GM21390 (cell line): ENCODE measurements around the gene GPRIN1.

Source experiments
- ATAC-seq: cut with Tn5 transposase; IDR thresholded peaks from one replicate; pipeline ENCODE4 v1.9.1; 2021; ENCODE audit not compliant: unreplicated experiment

The GPRIN1 gene

DNA sequence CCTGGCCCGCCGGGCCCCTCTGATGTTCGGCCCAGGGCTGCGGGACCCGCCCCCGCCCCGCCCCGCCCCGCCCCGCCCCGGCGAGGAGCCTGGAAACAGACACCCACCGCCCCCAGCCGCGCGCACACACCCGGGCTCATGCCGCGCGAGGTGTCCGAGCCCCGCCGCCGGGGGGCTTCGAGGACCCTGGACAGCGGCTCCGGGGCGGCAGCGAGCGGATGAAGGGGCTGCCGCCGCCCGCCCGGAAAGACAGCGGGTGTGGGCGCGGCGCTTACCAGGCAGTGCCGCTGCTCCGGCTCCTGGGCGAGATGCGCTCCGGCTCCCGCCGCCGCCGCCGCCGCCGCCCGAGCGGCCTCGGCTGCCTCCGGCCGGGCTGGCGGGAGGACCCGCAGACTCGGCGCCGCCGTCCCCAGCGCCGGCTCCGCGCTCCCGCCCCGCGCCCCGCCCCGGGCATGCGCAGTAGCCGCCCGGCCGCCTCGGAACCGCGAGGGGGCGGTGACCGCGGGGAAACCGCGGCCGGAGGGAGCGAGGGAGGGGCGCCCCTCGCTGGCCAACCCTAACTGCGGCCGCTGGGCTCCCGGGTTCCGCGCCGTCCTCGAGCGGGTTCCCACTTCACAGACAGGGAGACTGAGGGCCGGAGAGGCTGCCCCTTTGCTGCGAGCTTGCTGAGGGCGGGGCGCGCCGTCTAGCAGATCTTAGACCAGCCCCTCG lies at the start of gene GPRIN1:
GPRIN1 (minus strand) TSS at position 433 of the 711 bp plus-strand sequence. CDS start 10,322 bp downstream, outside the sequence.
- ATAC-seq = peak; percentile 76

DNA sequence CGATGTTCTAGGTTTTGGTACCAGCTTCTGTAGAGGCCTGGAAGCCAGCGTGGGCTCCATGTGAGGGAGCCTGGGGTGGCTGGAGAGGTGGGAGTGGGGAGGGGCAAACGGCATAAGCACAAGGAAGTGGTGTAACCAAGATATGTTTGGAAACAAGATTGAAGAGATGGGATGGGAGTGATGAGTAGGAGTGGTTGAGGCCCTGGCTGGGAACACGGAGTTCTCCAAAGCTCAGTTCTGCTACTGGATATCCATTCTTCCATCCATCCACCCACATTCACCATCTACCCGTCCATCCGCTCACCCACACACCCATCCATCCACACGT lies 49.5 kb upstream of the GPRIN1 start:
- ATAC-seq = no peak

DNA sequence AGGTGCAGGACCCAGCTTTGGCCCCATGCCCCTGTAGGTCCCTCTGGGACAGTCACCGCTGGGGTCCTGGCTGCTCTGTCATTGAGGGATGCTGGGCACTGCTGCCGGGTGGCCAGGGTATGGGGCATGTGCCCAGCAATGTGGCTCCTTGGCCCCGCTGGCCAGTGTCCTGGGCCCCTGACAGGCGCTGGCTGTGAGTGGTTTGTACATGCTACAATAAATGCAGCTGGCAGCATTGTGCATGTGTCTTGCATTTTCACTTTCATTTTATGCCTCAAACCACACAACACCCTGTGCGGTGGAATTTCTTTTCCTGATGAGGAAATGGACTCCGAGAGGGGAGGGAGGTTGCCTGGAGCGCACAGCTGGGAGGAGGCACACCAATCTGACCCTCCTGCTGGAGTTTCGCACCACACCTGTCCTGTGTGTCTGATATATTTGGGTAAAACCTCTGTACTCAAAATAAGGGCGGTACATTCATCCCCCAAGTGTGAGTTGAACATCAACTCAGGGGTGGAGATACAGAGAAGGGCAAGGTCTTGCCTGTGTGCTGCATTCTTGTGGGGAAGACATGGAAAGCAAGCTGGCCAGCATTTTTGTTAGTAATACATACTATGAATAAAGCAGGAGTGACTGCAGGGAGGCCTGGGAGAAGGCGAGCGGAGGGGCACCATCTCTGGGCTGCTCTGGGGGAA lies 49.0 kb upstream of the GPRIN1 start:
- peak; percentile 47 for ATAC-seq

GRCh38 chr5:176658007-176658599 lies 48.1 kb upstream of the GPRIN1 start:
- ATAC-seq = peak; percentile 50

DNA sequence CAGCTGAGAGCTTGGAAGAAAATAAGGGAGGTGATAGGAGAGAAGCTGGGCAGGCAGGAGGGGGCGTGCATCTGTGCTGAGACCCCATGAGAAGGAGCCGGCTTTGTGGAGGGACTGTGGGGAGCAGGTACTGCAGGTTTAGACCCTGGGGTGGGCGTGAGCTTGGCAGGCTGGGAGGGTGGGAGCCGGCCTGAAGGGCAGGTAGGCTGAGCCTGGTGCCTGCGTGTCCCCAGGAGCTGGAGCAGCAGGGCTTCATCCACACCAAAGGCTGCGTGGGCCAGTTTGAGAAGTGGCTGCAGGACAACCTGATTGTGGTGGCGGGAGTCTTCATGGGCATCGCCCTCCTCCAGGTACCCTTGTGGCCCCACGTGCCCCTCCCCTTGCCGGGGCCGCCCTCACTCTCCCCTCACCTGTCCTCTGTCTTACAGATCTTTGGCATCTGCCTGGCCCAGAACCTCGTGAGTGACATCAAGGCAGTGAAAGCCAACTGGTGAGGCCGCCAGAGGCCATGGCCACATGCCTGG lies 46.6 kb upstream of the GPRIN1 start:
- no peak for ATAC-seq

DNA sequence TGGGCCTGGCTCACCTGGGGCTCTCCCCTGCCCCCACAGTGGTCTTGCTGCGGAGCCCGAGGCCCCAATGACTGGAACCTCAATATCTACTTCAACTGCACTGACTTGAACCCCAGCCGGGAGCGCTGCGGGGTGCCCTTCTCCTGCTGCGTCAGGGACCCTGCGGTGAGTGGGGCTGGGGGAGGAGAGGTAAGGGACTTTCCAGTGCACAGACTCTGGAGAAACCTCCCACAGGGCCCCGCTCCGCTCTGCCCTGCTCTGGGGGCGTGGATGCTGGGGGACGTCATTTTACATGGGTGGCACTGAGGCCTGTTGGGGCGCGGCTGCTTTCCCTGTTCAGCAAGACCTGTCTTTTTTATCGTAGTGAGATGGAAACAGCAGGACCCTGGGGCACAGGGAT lies 44.9 kb upstream of the GPRIN1 start:
- ATAC-seq = no peak

DNA sequence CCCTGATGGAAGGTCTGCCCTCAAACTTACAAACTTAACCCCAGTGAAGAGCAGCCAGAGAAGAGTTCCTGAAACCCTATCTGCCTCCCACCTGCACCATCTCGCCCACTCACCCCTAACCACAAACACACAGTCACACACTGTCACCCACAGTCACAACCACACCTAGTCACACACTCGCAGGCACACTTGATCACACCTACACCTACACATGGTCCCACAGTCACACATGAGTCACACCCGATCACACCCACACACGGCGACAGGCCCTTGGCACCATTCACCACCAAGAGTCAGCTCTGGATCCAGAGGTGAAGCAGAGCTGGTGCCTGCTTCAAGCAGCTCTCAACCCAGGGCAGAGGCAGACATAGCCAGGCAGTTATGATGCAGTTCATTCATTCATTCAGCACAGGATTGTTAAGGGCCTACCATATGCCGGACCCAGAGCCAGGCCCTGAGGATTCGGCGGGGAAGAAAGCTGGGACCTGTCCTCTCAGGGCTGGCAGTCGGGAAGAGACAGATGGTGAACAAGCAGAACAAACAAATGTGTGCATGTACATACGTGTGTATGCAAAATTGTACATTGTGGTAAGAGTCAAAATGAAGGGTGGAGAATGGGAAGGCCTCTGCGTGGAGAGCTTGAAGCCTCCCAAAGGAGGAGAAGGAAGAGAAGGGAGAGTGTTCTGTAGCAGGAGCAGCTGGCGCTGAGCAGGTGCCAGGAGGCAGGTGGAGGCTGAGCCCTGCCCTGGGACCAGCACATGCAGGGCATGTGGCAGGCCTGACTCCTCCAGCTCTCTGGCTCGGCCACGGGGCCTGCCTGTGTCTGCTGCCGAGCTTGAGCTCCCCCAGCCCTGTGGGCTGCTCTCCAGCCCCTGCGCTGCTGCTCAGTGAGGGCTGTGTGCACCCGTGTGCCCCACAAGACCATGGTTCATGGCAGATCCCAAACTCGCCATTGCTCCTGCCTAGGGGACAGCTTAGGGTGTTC lies 43.7 kb upstream of the GPRIN1 start:
- ATAC-seq = no peak

DNA sequence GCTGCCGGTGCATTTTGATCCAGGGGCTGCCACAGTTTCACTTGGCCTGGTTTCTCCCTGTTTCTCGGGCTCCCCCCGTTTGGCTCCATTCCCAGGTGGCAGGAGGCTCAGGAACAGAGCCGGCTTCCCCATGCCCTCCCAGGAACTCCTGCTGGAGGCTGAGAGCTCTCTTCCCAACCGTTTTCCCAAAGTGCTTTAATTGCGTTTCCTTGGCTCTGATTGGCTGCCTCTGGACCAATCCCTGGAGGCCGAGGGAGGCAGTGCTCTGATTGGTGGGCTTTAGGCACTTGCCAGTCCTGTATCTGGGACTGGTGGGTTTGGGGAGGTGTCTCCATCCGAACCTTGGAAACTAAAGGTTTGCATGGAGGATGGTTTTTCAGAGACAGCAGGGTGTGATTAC lies 42.2 kb upstream of the GPRIN1 start:
- no peak for ATAC-seq

- ATAC-seq = no peak
These were observed 41.6 kb upstream of the GPRIN1 start for GRCh38 chr5:176651472-176651980.

DNA sequence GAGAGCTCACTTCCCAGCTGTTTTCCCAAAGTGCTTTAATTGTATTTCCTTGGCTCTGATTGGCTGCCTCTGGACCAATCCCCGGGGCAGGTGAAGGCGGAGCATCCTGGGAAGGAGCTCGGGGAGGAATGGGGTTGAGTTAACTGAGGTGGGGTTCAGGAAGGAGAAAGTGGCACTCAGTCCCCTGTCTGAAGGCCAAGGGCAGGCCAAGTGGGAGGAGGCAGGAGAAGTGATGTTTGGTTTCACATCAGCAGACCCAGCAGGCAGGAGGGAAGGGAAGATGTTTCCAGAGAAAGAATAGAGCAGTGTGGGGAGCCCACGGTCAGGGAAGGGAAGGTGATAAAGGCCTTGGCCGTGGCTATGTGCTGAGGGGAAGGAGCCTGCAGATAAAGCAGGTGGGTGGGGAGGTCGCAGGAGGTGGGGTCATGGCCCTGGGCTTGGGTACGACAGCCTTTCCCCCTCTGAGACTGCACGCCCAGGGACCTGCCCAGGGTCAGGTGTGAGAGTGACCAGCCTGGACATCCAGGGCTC lies 40.5 kb upstream of the GPRIN1 start:
- ATAC-seq = no peak

GRCh38 chr5:176648474-176649194 lies 38.7 kb upstream of the GPRIN1 start:
- no peak for ATAC-seq

GRCh38 chr5:176647843-176648473 lies 38.0 kb upstream of the GPRIN1 start:
- ATAC-seq = no peak

- peak; percentile 89 for ATAC-seq
These were observed 37.3 kb upstream of the GPRIN1 start, which contains the start of gene TSPAN17 for GRCh38 chr5:176647030-176647842. Gene TSPAN17, plus strand, starts transcription at chr5:176647484. Its CDS starts 132 bp downstream, at chr5:176647616.

- ATAC-seq = peak; percentile 5
These were observed 36.7 kb upstream of the GPRIN1 start for GRCh38 chr5:176646707-176647029.

GRCh38 chr5:176646049-176646706 lies 36.2 kb upstream of the GPRIN1 start:
- no peak for ATAC-seq

- no peak for ATAC-seq
These were observed 35.1 kb upstream of the GPRIN1 start for GRCh38 chr5:176644878-176645670.

- ATAC-seq = no peak
These were observed 34.3 kb upstream of the GPRIN1 start for GRCh38 chr5:176644294-176644693.
